HEK293 (cell line): Measurements from ENCODE around the gene SORD.
"Not testable (repeated sequence)": the region's sequence is repeated elsewhere in the genome, so short reads cannot be mapped to it uniquely, and the experiment has no call there.

ENCODE experiments used
- CTCF ChIP-seq: fragments of 450-650 bp; formaldehyde crosslinking; IDR thresholded peaks from 2 replicates; pipeline ENCODE4 v1.5.1; 2016; ENCODE audit warnings: missing biosample characterization, missing genetic modification characterization
- ZNF24 ChIP-seq: fragments of 450-650 bp; formaldehyde crosslinking; IDR thresholded peaks from 2 replicates; pipeline ENCODE4 v1.5.1; 2016; ENCODE audit warnings: missing biosample characterization, missing genetic modification characterization
- ZNF660 ChIP-seq: fragments of 450-650 bp; IDR thresholded peaks from 2 replicates; pipeline ENCODE4 v1.5.1; 2018; ENCODE audit warnings: missing biosample characterization, mild to moderate bottlenecking, missing genetic modification characterization

- TF ChIP-seq CTCF (tag by site-specific recombination): peak; percentile 67; the same call in 1 of the 2 replicates
- TF ChIP-seq ZNF660, ZNF24 (tag by site-specific recombination): not testable (repeated sequence)
Measured at GRCh38 chr15:45036812-45037781, 14.1 kb downstream of the SORD start.
